NCI-H1092 (cell line): Measurements from ENCODE around the gene PCBP3.

Experiments
- DNase-seq: peaks from one replicate; lab custom pipeline; 2025; lab: John Stamatoyannopoulos, UW

Gene PCBP3

DNA sequence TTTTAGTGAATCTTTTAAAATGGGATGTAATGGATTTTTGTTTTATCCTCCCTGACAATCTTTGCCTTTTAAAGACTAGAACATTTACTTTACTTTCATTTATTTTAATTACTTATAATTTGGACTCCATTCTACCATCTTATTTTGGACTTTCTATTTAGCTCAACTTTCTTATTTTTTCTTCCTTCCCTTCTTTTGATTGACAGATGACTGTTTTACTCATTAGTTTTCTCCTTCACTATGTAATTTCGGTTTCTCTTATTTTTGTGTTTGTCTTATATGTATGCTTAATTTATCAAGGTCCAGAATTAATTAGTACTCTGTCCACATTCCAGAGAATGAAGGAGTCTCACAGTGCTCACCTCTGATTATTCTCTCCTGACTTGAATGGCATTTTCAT is 109.9 kb downstream of the PCBP3 start:
- no peak for DNase-seq

DNA sequence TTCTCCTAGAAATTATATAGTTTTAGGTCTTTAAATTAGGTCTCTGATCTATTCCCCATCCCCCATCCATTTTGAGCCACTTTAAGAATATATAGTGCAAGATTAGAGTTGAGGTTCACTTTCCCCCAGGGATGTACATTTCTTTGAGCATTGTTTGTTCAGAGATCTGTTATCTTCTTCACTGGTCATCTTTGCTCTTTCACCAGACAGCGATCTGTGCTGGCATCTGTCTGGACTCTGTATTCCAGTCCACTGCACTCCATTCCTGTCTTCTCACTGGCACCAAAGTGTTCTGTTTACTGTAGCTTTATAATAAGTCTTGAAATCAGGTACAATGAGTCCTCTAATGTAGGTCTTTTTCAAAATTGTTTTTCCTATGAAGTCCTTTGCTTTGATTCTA is 112.5 kb downstream of the PCBP3 start:
- no peak for DNase-seq

DNA sequence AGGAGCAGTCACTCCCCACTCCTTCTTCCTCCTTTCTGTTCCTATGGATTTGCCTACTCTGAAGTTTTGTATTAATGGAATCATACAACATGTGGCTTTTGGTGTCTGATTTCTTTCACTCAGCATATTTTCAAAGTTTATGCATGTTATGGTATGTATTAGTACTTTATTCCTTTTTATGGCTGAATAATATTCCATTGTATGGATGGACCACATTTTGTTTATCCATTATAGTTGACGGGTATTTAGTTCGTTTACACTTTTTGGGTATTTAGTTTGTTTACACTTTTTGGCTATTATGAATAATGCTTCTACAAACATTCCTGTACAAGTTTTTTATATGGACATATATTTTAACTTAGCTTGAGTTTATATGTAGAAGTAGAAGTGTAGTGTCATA is 113.1 kb downstream of the PCBP3 start:
- no peak for DNase-seq

DNA sequence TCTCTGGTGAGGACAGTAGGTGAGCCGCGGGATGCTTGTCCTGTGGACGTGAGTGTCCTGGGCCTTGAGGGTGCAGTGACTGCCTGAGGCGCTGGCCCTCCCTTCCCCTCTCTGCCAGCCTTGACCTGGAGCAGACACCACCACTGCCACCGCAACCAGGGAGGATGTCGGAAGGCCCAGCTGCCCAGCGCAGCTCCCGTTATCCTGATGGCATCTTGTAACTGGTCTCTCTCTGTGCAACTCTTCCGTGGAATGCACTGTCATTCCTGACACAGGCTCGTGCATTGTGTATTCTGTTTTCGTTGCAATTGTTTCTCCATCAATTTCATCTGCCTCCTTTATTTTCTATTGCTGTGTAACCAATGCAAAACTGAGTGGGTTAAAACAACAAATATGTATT is 118.2 kb downstream of the PCBP3 start:
- DNase-seq, result no peak

DNA sequence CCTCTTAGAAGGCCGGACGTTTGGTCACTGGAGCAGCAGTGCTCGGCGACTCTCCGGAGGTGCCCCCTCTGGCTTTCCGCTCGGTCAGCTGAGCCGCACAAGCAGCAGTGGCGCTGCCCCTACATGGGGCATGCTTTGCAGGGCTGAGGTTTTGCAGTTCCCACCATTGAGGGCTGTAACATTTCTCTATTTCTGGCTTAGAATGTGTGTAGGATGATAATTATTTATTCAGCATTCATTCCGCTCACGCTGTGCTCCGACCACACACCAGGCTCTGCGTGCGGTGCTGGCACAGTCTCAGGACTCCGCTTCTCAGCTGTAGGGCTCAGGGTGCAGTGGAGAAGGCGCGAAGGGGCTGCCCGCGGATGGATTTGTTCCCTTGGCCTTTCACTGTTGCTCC is 119.5 kb downstream of the PCBP3 start:
- no peak for DNase-seq

DNA sequence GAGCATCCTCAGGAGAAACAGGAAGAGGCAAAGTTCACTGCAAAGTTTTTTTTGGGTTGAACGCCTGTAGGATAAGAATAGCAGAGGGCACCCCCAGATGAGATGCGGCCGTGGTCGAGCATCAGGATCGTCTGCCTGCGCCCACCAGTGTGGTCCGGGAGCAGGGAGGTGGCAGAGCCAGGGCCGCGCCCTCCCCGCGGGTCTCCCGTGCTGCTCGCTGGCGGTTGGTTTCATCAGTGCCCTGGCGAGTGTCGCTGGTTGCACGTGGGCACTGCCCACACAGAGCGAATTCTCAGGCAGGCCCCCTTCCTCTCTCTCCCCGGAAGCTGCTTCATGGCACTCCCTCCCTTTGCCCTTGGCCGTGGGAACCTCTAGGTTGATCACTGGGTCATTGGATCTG is 120.0 kb downstream of the PCBP3 start:
- no peak for DNase-seq

DNA sequence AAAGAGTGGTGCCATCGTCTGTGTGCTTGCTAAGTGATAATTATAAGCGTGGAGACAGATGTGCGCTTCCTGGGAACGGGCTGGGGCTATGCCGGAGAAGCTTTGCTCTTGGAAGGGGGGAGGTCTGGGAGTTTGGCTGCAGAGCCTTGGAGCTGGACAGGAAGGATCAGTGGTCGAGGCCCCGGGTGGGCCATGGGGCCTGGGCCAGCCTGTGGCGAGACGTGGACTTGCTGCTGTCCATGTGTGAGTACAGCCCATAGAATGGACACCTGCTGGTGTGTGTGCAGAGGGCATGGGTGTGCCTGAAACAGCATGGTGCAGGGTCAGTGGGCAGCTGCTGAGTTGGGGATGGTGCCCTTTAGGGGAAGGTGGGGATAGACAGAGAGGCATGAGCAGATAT is 121.3 kb downstream of the PCBP3 start:
- DNase-seq, result no peak

DNA sequence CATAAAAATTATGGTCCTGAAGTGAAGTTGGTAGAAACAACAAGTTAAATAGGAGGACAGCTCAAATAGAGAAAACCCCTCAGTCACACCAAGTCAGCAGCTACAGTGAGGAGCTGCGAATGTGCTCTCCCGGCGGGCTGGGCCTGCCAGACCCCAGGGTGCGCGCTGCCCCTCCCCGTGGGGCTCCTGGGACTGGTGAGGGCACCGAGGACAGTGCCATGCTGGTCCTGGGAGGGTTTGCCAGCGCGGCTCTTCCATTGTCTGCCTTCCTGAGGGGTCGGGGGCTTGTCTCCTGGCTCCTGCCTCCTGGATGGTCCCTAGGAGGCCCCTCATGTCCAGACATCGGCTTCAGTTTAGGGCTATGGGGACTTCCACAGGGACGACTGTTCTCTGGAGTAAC is 121.8 kb downstream of the PCBP3 start:
- DNase-seq, result no peak

DNA sequence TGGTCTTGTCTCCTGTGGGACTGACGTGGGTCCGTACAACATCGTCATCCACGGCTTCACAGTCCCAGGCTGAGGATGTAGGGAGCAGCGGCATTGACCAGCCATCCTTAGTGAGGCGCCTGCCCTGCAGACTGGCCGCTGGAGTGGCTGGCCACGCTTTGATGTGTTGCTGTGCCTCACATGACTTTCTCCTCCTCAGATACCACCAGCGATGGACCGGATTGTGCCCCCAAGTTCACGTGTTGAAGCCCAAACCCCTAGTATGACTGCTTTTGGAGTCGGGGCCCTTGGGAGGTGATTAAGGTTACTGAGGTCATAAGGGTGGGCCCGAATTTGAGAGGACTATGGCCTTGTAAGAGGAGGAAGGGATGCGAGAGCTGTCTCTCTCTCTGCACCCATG is 122.5 kb downstream of the PCBP3 start:
- DNase-seq, result no peak

DNA sequence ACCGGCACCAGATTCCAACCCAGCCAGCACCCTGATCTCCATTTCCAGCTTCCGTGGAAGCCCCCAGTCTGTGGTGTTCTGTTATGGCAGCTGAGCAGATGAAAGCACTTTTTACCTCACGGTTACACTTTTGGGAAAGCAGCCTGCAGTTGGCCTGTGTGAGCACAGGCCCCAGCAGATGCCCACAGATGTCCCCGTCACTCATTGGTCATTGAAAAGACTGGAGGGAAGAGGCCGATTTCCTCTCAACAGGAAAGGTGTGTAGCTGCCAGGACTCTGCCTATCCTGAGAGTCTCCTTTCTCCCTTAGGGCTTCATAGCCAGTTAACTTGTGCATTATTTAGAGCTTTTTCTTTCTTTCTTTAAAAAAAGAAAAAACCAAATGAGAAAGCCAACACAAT is 123.0 kb downstream of the PCBP3 start:
- DNase-seq, result no peak

DNA sequence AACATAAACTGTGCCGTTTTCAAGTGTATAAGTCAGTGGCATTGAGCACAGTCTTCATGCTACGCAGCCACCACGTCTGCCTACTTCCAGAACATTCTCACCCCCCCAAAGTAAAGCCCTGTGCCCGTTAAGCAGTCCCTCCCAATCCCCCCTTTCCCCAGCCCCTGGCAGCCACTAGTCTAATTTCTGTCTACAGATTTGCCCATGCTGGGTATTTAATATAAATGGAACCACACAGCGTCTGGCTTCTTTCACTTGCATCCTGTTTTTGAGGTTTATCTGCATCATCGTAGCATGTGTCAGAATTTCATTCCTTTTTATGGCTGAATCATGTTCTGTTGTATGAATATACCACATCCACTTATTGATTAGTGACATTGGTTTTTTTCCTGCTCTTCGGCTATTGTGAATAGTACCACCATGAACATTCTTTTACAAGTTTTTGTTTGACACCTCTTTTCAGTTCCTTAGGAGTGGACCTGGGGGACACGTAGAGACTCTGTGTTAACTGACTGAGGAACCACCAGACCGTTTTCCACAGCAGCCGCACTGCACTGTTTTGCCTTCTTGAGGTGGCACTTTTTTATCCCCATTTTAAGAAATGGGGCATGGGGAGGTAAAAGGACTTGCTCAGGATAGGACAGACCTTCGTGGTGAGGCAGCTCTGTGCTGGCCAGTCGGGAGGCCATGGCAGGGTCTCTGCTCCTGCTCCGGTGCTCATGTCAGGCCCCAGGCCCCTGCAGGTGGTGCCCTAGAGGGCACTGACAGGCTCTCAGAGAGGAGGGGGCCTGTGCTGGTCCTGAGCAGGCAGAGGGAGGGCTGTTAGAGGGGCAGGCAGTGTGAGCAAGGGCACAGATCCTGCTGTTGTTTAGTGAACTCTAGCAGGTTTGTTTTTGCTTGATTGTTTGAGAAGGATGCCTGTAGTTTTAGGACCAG is 123.8 kb downstream of the PCBP3 start:
- no peak for DNase-seq

DNA sequence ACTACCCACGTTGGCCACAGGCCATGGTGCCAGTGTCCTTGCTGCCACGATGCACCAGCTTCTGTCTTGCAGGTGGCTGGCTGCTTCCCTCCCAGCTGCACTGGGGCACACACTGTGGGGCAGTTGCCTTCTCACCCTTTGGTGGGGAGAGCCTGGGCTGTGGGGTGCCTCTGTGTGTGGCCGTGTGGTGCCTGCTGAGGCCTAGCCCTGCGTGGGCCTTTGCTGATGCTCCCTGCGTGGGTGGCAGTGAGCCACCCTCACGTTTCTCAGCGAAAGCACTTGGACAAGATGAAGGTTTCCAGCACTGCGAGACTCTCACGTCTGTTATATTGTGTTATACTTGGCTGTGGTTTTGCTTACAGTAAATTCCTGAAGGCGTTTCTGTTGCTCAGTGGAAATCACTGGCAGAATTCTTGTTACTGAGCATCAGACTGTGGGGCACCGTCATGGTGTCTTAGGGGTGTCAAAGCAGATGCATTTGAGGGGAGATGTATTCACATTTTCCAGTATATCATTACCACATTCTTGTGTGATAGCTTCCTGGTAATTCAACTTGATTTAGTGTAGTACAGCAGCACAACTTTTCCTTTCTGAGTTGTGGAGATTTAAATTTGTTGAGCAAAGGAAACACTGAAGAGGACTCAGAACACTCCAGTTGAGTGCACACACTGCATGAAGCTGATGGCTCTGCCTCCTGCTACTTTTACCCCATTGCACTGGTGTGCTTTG is 124.7 kb downstream of the PCBP3 start:
- DNase-seq, result no peak

DNA sequence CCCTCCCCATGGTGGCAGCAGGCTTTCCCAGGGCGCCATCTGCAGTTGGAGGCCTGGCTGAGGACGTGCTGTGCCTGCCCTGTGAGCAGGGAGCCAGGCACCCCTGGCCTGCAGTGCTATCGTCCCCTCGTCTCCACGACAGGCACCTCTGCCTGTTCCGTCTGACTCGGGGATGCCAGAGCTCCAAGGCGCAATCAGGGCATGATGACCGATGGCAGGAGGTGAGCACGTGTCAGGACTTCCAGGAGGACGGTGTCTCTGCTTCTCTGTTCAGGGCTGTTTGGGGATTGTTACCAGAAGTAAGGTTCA is 125.2 kb downstream of the PCBP3 start:
- DNase-seq, result no peak

DNA sequence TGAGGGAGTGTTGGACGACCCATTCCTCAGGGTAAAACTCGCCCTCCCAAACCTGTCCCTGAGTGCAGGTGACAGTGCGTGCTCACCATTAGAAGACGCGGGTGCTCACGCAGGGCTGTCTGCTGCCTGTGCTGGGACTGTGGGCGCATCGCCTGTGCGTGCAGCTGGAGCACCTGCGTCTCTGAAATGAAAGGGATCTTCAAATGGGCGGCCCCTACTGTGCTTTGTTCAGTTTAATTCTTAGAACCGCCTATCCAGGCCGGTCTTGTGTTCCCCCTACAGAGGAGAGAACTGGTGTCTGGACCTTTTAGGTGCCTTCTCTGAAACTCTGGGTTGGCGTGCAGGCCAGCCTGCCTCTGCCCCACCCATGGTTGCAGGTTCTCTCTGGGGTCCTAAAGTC is 125.8 kb downstream of the PCBP3 start:
- DNase-seq, result no peak

DNA sequence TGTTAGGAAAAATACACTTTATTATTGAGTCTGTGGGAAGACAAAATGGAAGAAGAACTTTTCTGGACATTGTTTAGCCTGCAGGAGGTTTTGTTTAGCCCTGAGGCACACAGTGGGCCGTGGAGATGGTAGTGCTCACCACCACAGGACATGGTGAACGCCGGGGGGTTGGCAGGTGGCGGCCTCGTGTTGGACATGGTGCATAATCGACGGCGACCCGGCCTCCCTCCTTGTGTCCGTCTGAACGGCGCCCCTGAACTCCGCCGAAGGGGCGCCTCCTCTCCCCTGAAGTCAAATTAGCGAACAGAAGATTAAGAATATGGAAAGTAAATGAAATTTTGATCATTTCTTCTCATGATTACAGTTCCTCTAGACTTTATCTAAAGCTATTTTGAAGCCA is 126.4 kb downstream of the PCBP3 start:
- DNase-seq, result no peak

DNA sequence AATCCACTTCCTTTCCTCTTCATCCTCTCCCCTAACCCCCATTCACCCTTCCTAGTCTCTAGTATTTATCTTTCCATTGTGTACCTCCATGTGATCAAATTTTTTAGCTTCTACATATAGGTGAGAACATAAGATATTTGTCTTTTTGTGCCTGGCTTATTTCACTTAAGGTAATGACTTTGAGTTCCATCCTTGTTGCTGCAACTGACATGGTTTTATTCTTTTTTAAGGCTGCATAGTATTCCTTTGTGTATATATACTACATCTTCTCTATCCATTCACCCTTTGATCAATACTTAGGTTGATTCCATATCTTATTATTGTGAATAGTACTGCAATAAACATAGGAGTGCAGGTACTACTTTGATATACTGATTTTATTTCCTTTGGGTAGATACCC is 128.7 kb downstream of the PCBP3 start:
- DNase-seq, result no peak

DNA sequence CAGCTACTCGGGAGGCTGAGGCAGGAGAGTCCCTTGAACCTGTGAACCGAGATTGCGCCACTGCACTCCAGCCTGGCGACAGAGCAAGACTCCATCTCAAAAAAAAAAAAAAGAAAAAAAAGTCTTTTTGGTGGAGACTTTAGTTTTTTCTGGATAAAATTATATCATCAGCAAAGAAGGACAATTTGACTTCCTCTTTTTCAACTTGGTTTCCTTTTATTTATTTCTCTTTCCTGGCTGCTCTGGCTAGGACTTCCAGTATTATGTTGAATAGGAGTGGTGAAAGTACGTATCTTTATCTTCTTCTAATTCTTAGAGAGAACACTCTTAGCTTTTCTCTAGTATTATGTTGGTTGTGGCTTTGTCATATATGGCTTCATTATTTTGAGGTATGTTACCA is 130.8 kb downstream of the PCBP3 start:
- DNase-seq, result no peak

DNA sequence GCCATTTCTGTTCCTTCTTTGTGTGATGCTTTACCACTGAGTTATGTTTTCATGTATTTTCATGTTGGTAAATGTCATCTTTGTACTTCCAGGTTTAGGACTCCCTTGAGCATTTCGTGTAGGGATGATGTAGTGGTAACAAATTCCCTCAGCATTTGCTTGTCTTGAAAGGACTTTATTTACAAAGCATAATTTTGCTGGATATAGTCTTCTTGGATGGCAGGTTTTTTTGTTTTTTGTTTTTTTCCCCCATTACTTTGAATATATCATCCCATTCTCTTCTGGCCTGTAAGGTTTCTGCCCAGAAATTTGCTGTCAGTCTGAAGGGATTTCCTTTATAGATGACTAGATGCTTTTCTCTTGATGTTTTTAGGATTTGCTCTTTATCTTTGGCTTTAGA is 133.4 kb downstream of the PCBP3 start:
- no peak for DNase-seq

DNA sequence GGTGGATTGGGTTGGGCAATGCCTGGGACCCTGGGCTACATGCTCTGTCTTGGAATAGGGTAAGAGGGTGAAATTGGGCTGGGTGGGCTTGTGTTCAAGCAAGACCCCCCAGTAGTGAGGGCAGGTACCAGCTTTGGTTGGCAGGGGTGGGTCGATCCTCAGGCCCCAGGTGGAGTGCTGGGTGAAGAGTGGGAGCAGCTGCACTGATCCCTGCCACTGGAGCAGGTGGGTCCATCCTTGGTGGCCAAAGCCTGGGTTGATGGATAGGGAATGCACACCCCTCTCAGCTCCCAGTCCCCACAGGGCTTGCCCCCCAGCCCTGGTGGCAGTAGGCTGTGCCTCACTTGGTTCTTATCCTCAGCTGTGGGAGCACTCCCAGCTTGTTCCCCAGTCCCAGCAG is 135.2 kb downstream of the PCBP3 start:
- DNase-seq, result no peak

DNA sequence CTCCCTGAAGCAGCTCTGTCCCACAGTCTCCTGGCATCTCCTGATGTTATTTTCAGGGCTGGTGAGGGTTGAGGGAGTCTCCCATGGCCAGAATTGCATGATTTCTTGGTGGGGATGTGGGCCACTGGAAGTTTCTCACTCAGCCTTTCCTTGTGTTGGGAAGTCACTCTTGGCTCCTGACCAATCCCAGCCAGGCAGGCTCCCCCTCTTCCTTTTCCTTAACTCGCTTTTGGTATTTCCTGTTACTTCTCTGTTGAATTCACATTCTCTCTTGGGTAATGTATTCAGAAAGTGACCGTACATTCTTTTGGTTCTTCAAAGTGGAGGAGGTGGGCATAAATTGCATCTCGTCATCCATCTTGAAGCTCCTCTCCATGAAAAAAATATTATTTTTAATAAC is 135.7 kb downstream of the PCBP3 start:
- no peak for DNase-seq

DNA sequence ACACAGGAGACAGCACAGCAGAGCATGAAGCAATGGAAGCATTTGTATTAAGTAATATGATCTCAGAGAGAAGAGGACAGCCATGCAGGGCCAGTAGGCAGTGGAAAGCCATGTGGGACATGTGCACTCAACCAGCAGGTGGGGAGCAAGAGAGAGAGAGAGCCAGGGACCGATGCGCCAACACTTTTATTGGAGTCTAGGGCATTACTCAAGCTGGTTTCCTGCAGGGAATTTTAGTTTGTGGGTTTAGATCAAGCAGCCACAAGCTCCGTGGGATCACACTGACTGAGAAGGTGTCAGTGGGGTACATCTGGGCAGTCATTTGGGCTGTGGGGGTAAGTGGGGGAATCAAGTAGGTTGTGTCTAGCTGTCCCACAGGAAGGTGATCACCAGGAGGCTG is 137.1 kb downstream of the PCBP3 start:
- DNase-seq, result no peak

DNA sequence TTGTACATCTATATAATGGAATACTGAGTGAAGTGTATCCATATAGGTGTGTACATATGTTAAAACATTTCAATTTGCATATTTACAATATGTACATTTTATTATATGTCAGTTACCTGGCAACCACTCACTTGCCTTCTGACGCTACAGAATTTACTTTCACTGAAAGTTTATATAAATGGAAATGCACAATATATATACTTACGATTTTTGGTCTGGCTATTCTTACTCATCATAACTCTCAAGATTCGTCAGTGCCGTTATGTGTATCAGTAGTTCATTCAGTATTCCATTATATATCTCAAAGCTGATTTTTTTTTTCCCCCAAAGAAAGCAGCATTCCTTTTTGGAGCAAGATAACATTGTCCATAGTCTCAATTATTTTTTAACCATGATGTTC is 138.2 kb downstream of the PCBP3 start:
- no peak for DNase-seq

DNA sequence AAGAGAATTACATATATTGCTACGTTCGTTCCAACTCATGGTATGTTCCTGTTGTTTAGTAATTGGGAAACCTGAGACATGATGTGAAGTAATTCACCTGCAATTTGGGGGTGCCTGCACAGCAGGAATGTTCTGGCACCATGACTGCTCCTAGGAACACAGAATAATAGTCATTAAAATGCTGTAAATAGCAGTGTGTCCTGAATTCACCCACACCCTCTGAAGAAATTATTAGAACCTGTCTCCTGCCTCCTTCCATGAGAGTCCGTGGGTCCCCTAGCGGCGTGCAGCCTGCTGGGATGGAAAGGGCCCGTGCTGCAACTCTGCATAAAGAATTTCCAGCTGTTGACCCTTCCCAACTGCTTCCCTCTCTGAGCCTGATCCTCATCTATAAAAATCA is 143.1 kb downstream of the PCBP3 start:
- DNase-seq, result no peak

DNA sequence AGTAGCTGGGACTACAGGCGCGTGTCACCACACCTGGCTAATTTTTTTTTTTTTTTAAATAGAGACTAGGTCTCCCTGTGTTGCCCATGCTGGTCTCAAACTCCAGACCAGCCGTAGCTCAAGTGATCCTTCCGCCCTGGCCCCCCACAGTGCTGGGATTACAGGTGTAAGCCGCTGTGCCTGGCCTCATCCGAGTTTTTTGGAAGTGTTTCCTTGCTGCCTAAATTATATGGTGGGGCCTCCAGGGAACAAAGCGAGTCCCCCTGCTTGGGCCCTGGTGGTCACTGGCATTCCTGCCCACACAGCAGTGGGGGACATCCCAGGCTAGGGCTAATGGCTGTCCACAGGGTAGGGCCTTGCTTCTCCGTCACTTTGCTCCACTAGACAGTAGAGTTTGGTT is 143.8 kb downstream of the PCBP3 start:
- no peak for DNase-seq
